A549 treated with AZD2906 at 1 μM for 4 hours (cell line): ENCODE results near the gene HEATR5A. TPM values are rescaled to one million over a fixed set of nuclear protein-coding genes. Genes with fewer than 3 reads are reported as not detected.

Experiments used
- total RNA-seq: library from RNA; stranded (reverse); fragments of 200-300 nt; extraction: Qiagen RNA extraction; gene quantifications from 5 replicates; pipeline ENCODE4 v1.2.3, GENCODE V29; 2022

The HEATR5A gene
- total RNA-seq, result 11.7 to 18.0 TPM (median 16.7 TPM) in 5 replicates

DNA sequence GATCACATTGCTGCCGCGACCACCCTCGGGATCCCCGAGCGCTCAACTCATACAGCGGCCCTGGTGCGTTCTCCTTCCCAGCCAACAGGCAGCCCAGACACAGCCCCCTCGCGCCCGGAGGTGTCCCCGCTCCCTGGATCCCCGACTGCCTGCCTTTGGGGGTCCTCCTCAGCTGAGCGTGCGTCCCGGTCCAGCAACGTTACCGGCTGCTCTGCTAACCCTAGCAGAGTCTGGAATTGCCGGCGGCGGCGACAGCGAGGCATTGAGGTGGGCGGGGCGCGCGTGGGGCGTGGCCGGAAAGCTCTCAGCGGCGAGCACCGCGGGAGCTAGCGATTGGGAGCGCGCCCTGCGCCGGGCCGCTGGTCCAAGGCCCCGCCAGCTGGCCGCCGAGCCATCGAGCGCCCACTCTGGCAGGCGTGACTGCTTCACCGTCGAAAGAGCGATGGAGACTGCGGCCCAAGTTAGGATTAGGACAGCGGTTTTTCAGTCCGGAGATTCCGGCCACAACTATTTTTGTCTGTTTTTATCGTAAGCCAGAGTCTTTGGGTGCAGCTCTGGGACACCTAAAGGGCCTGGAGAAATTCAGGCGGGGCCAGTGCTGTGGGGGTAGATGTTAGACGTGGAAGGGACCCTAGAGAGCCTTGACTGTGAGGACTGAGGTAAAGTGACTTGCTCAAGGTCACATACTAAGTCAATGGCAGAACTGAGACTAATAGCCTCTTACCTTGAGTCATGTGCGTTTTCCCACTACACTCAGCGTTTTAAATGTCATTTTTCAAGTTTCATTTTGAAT lies at the start of gene HEATR5A:
TSS of gene HEATR5A (minus strand) at position 232 of the 793 bp plus-strand sequence. CDS start 17,575 bp downstream, outside the sequence.

DNA sequence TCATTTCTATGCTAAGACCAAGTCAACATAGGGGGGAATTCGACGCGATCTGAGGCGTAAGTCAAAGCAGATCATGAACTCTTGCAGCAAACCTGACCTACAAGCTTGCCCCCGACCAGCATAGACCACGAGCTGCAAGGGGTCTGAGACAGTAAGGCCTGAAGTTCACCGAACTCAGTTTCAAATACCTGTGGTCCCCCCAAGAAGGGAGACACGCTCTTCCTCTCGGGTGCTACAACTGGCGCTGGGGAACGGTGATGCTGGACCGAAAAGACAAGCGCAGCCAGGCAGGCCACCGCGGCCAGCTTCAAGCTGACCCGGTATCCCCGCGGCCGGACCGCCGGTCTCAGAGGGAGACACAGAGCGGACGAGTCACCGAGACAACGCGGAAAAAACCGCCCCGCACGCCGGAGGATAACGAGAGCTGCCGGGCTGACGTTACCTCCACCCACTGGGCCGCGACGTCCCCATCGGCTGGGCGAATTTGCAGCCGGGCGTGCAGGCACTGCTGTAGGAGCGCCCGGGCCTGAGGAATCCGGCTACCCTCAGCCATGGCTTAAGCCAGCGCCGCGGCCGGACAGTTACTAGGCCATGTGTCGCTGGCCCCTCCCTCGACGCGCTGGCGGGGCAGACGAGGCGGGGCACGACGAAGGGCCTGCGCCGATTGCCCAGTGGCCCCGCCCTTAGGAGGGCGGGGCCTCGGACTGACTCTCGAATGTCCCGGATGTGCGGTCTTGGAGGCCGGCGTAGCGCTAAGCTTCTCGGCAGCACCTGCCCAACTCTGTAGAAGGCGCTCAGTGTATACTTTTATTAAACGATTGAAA lies 36.7 kb upstream of the HEATR5A start, which contains the start of gene DTD2:
TSS of gene DTD2 (minus strand) at position 666 of the 824 bp plus-strand sequence. CDS start at position 553, 113 bp downstream.

Other genes starting within 250 kb of the HEATR5A start
- 50.2 to 74.2 TPM (median 58.2 TPM) in 5 replicates for gene HECTD1, start 212.8 kb downstream of the HEATR5A start, total RNA-seq
- 12.0 to 18.8 TPM (median 14.4 TPM) in 5 replicates for gene DTD2, start 37.0 kb upstream of the HEATR5A start, total RNA-seq
- gene GPR33, start 67.5 kb upstream of the HEATR5A start, total RNA-seq, result not detected in 5 replicates
- gene NUBPL, start 140.9 kb upstream of the HEATR5A start, total RNA-seq, result 6.8 to 12.6 TPM (median 8.2 TPM) in 5 replicates